Epithelial cell of proximal tubule (primary cell): Measurements from ENCODE around the gene NOCT. TPM values are rescaled to one million over a fixed set of nuclear protein-coding genes. Genes with fewer than 3 reads are reported as not detected.

Experiments
- DNase-seq: peaks from one replicate; pipeline ENCODE4 v3.0.0-alpha.2; 2011; ENCODE audit warnings: low read depth
- H3K4me3 ChIP-seq: 2 replicates; pipeline ENCODE4 v1.5.1; 2011; ENCODE audit warnings: low read depth, mild to moderate bottlenecking, low read length
- CTCF ChIP-seq: conservative IDR thresholded peaks from 2 replicates; pipeline ENCODE4 v1.5.1; 2012; ENCODE audit warnings: low read depth, mild to moderate bottlenecking, low read length
- total RNA-seq: library from RNA; depleted of rRNA; stranded (reverse); fragments of >200 nt; gene quantifications from 2 replicates; pipeline ENCODE4 v1.2.3, GENCODE V29; 2015

Gene NOCT
- total RNA-seq, 1 donor from 2014 or later, result 27.4 TPM

DNA sequence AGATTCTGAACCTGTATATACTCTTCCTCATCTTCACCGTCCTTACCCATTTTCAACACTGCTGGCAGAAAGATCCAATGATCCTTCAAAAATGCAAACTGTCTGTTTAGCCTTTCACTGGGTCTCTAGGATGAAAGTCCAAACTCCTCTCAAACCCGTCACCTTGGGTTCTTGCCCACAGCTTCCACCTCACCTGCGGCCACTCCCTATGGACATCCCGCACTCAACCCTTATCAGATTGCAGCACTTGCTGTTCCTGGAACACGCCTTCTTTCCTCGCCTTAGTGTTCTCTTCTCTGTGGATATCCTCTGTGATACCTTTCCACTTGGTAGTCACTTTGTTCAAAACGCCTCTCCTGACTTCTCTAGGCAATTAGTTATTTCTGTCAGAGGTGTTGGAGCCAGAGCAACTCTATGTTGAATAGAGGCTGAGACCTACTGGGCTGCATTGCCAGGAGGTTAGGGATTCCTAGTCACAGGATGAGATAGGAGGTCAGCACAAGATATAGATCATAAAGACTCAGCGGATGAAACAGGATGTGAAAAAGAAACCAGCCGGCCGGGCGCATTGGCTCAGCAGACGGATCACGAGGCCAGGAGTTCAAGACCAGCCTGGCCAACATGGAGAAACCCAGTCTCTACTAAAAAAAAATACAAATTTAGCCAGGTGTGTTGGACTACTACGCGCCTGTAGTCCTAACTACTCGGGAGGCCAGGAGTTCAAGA, 4.2 kb upstream of the NOCT start:
- H3K4me3 ChIP-seq, result no peak overlapping the region
- no peak for TF ChIP-seq CTCF
- DNase-seq, result no peak

GRCh38 chr4:139014371-139015268, 961 bp upstream of the NOCT start:
- peak; percentile 96 for DNase-seq
- peak overlapping the region; percentile 85 for H3K4me3 ChIP-seq
- no peak for TF ChIP-seq CTCF

GRCh38 chr4:139015948-139016471, 429 bp downstream of the NOCT start:
- no peak for DNase-seq
- TF ChIP-seq CTCF, result no peak
- H3K4me3 ChIP-seq, result peak overlapping the region; percentile 85

DNA sequence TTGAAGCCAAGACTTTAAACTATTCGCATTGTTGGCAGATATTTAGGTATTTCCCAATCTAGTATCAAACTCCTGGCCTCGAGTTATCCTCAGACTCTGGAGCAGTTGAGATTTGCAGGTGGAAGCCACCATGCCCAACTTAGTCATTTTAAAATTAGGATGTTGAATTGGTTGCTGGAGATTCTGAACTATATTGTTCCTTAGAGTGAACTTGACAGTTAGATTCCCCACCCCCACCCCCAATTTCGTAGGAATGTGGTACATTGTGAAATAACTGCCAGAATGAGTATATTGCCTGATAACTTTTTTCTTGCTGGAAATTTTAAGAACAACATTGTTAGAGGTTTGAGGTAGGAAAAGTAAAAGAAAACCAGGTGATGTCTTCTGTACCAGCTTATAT, 2.3 kb downstream of the NOCT start:
- no peak for TF ChIP-seq CTCF
- H3K4me3 ChIP-seq, result peak overlapping the region; percentile 85
- DNase-seq, result no peak

DNA sequence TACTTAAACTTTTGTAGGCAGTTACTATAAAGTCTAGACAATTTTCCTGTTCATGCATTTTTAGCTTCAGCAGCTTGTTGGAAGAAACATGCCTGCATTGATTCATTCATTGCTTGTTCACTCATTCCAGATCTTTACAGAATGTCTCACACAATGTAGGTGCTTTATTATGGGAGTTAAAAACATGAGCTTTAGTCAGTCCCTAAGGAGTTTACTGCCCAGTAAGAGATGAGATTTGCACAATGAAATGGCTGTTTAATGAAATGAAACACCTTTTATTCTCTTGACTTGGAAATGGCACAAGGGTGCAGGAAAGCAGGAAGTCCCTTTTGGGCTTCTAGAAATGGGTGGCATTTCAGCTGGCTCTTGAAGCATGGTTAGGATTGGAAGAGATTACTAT, 2.9 kb downstream of the NOCT start:
- peak overlapping the region; percentile 85 for H3K4me3 ChIP-seq
- DNase-seq, result no peak
- TF ChIP-seq CTCF, result no peak

GRCh38 chr4:139018971-139019758, 3.6 kb downstream of the NOCT start:
- peak overlapping the region; percentile 85 for H3K4me3 ChIP-seq
- no peak for TF ChIP-seq CTCF
- DNase-seq, result no peak
